GM19438 (cell line): ENCODE results near the gene TOX3.

Source experiments
- ATAC-seq: cut with Tn5 transposase; IDR thresholded peaks from one replicate; pipeline ENCODE4 v1.9.1; 2021; ENCODE audit warnings: low read depth; ENCODE audit not compliant: unreplicated experiment

Gene TOX3

DNA sequence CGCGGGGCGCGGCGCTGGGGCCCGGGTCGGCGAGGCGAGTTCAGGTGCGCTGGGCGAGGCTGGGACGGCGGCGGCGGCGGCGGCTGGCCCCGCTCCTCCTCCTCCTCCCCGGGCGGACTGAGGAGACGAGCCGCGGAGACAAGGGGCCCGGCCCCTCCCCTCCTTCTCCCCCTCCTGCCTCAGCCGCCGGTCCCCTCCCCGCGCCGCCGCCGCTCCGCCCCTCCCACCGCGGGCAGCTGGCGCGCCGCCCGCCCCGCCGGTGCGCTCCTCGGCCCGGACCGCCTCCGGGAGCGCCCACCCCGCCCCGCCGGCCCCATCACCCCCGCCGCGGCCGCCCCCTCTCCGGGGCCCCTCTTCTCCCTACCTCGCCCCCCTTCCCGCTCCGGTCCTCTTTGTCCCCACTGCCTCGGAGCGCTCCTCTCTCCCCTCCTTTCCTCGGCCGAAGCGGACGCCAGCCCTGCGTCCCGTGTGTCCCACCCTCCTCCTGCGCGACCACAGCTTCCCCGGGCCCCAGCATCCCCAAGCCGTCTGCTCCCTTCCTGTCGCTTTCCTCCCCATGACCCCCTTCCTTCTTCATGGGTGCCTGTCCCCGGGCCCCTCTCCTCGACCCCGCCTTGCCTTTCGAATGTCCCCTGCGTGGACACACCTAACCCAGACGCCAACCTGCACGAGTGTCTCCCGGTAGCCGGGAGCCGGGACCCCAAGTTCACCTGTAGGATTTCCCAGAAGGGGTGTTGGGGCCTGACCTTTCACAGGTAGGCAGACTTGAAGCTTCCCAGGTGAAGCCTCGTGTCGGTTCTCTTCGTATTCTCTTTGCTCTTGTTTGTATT lies at the start of gene TOX3:
Gene TOX3, minus strand, starts transcription at position 140 of the 830 bp plus-strand sequence. CDS start 420 bp downstream, outside the sequence.
- no peak for ATAC-seq

DNA sequence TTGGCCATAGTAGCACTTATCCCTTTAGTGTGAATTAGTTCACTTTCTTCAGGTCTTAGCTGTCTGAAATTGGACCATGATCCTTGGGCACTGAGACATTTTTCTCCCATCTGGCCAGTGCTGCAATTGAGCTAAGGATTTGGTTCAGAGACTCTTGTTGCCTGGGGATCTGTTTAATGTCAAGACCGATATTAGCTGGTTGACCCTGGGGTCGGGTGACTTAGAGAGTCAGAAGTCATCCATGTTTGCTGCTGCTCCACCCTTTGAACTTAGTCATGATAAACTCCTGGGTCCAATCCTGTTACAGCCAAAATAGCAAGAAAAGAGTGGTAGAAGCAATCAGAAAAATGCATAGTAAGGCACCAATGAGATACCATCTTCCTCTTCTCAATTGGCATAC lies 45.8 kb upstream of the TOX3 start:
- ATAC-seq, result no peak

DNA sequence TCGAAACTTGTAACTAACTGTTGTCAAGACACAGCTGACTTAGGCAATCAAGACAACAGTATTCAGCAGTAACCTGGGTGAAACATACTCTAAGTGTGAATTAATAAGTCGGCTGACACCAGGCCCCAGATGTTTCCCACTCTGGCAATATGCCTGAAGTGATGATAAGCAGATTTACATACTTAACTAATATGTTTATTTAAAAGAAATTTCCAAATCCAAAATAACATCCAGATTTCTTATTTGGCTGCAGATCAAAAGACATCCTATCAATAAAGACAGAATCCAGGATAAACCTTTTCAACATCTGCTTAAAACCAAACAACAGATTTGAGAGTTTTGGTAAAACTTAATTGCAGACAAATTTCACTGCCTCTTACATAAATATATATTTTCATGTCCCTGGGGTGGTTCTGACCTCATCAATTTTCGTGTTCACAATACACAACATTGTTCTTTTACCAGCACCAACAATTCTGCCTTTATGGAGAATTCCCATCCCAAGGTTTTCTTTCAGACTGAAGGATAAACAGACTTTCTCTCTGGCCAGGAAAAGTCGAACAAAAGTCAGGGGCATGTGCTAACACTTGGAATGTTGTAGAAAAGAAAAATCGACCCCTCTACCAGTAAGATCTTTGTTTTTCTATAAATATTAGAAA lies 45.1 kb upstream of the TOX3 start:
- no peak for ATAC-seq

- ATAC-seq, result no peak
Observed at GRCh38 chr16:52591471-52591870, 44.5 kb upstream of the TOX3 start.

DNA sequence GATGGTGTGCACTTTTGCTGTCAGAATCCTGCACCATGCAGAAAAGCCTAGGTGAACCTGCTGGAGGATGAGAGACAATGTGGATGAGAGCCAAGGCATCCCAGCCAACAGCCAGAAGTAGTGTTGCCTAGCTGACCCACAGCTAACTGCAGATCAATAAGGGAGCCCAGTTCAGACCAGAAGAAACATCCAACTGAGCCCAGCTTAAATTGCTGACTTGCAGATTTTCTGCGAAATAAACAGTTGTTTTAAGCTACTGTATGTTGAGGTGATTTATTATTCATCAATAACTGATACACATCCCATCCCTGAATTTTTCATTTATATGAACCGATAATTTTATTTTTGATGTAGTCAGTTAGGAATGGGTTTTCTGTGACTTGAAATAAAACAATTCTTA lies 39.2 kb upstream of the TOX3 start:
- ATAC-seq, result no peak

DNA sequence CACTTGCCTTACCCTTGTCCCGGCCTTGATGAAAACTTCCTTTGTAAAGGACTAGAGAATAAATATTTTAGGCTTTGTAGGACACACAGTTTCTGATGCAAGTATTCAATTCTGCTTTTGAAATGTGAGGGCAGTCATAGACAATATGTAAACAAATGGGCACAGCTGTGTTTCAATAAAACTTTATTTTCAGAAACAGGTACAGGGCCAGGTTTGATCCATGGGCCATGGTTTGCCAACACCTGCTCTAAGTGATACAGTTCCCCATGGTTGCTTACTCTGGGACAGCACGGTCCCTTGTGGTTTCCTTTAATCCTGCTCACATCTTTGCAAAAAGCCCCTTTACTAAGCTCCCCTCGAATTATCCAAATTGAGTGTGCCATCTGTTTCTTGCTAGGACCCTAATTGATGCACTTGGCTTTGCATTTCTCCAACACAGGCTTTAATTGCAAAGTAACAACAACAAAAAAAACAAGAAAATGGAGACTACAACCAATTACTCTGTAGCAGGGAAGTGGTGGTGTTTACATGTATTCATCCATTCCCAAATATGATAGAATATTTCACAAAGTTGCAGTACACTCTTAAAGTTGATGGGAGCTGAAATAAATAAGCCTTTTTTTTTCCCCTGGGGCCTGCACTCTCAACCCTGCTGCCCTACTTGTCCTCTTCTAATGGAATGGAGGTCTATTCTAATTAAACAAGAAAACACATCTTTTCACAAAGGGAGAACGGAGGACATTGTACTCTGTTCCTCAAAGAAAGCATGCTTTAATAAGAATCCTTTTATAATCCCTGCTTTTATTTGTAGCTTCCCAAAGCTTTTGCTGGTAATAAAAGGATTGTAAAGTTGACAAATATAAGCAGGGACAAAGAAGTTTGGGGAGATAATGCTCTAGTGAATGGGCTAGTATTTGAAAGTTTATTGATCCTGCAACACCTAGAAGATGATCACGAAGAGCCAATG lies 37.7 kb upstream of the TOX3 start:
- ATAC-seq, result no peak

- ATAC-seq, result no peak
Observed at GRCh38 chr16:52581530-52581929, 34.6 kb upstream of the TOX3 start.

DNA sequence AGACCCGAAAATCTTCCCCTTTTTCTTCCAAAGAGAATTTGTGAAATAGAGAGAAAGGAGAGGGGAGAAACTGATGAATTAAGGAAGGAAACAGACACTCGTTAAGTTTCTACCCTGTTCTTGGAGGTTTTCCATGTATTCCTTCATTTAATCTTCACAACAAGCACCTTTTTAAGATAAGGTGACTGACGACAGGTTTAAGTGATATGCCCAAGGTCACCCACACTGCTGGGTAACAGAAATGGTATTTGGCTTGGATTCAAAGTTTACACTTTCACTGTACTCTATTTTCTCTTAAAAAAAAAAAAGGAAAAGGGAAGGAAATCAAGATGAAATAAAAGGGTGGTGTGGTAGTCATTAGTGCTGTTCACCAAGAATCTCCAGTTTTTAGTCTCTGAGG lies 33.5 kb upstream of the TOX3 start:
- no peak for ATAC-seq

- no peak for ATAC-seq
Observed at GRCh38 chr16:52578829-52579498, 32.0 kb upstream of the TOX3 start.

- ATAC-seq, result no peak
Observed at GRCh38 chr16:52578007-52578828, 31.3 kb upstream of the TOX3 start.

DNA sequence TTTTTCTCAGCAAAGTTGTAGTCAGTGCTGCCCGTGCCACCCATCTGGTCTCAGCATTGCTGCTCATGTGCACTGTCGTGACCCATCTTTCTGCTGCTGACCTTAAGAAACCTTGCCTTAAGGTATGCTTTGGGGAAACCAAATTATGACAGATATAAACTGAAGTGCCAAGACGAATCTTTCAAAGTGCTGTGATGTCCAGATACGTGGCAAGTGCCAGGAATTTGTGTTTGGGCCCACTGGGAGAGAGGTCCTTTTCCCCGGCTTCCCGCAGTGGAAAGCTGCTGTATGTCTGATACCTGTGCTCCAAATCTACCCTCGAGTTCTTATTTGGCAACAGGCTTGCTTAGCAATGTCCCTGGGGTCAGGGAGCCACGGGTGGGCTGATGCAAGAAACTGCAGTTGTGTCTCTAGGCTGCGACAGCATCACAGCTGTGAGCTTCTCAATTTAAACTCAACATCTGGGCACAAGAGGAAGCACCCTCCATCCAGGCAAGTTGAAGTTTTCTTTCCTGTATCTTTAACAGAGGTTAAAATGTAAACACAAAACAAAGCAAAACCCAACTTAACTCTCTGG lies 30.3 kb upstream of the TOX3 start:
- ATAC-seq, result no peak

DNA sequence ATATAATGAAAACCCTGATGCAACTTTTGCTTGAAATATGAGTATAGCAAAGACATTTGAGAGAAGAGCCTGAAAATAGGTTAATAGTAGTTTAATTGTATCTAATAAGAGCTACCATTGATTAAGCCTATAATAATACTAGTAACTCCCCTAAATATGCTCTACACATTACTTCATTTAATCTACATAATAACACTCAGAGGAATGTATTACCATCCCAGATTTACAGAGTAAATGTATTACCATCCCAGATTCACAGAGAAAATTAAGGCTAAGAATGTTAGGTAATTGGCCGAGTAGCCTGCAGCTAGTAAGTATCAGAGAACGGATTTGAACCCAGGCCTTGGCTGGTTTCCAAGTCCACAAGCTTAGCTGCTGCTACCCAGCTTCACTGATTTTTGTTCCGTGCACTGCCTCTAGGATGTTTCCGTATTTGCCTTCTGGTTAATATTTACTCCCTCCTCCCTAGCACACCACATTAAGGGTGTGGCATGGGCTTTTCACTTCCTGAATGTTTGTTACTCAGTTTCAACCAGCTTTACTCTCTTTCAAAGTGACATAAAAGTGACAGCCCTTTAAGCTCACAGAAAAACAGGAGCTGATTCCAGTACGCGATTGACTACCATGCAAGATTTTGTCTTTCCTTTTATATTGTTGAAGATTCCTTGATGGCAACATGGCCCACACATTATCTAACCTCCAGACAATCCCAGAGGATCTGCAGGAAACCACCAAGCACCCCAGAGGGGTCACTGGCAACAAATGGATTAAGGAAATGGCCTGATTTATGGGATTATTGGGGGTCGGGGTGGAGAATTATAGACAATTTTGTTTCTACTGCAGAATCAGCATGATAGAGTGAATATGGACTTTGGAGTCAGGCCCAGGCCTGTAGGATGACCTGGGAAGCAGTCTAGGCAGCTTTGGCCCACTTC lies 26.7 kb upstream of the TOX3 start:
- ATAC-seq, result peak; percentile 94

GRCh38 chr16:52572656-52573055 lies 25.7 kb upstream of the TOX3 start:
- no peak for ATAC-seq

DNA sequence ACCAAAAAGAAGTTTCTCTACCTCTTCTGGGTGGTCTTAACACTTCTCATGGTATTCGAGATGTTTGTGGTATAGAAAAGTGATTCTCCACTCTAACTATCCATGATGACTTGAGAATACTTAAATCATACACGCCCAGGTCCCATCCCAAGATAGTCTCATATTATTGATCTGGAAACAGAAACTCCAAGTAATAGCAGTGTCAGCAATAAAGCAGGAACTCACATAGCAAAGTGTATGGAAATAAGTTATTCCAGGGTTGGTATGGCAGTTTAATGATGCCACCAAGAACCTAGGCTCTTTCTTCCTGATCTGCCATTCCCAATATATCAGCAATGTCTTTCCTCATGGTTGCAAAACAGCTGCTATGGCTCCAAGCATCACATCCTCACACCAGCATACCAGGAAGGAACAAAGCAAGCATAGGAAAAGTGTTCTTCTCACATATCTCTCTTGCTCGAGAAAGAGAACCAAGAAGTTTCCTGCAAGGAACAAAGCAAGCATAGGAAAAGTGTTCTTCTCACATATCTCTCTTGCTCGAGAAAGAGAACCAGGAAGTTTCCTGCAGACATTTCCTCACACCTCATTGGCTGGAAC lies 23.6 kb upstream of the TOX3 start:
- ATAC-seq, result no peak

DNA sequence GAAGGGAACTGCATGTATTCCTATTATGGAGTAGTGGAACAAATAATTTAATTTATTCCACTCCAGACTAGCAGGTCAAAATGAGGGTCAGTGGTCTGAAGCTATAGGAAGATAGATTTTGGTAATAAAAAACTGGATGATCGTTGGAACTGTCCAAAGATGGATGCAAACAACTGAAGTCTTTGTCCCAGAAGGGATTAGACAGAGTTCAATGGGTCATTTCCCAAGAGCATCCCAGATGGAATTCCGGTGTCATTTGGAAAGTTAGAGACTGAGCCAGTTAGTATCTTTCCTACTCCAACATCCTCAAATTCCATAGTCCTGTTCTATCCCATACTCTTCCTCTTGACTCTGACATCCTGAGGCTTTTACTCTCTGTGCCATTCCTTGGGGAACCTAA lies 22.8 kb upstream of the TOX3 start:
- no peak for ATAC-seq

DNA sequence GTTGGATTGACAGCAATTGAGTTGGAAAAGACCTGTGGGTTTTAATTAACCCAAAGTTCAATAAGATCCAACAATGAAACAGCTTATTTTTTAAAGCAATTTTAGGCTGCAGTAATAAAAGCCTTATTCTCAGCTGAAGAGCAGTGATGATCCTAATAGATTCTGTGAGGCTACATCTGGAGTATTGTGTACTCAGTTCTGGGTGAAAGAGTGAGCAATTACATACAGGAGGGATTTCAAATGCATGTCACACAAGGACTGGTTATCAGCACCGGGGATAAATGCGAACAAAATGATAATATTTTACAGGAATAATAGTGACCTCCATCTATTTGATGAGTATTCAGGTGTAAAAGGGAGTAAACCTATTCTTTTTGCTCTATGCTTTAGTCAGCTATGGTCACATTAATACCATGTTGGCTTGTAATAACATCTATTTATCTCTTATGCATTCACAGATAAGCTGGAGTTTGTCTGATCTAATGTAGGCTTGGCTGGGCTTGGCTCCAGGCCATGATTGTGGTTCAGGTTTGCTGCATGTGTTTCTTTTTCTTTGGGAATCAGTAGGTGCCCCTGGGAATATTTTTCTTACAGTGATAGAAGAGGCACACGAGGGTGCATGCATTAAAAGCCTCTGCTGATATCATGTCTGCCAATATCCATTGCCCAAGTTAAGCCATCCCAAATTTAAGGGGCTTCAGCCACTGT lies 22.2 kb upstream of the TOX3 start:
- no peak for ATAC-seq

DNA sequence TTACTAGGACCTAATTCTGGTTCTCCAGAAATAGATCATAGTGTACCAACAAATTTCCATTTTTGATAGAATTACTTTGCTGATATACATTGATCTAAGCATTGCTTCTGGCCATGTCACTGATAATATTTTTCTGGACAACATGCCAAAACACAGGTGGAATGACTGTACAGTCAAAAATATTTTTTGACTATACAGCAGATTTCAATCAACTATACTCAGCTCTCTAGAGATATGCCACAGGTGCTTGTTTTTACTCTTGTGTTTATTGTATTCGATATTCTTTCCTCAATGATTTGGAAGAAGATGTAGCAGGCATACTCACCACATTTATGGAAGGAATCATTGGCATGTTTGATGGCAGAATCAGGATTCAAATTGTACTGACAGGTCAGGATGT lies 21.6 kb upstream of the TOX3 start:
- ATAC-seq, result no peak
